Measurements from ENCODE around the gene MOCOS.

DNA sequence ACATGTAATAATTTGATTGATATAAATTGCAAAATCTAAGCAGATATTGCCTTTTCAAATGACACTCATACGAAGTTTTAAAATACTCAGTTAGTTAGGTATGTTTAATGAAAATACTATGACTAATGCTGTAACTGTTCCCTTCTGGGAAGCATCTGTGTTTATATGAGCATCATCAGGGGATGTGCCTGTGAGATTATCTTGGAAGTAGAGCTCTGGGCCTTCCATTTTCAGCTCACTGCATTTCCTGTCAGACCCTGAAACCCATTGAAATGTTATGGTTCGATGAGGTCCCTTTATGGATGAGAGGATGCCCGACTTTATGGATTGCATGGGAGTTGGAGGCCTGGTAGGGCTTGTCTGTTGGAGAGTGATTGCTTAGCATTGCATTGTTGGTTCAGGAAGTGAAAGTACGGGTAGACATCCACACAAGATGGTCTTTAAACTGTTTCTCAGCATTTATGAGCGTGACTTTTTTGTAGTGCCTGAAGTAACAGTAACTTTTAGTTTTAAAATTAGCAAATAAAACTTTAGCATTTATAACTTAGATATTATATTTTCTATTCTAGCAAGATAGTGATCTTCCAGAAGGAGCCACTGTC lies 28.9 kb upstream of the MOCOS start:
- TF ChIP-seq, protein P1, sequence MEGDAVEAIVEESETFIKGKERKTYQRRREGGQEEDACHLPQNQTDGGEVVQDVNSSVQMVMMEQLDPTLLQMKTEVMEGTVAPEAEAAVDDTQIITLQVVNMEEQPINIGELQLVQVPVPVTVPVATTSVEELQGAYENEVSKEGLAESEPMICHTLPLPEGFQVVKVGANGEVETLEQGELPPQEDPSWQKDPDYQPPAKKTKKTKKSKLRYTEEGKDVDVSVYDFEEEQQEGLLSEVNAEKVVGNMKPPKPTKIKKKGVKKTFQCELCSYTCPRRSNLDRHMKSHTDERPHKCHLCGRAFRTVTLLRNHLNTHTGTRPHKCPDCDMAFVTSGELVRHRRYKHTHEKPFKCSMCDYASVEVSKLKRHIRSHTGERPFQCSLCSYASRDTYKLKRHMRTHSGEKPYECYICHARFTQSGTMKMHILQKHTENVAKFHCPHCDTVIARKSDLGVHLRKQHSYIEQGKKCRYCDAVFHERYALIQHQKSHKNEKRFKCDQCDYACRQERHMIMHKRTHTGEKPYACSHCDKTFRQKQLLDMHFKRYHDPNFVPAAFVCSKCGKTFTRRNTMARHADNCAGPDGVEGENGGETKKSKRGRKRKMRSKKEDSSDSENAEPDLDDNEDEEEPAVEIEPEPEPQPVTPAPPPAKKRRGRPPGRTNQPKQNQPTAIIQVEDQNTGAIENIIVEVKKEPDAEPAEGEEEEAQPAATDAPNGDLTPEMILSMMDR (IDR thresholded peaks at IDR 0.05 in 4 of 5, conservative IDR thresholded peaks at IDR 0.05 in 1 of 5) = no peak
- no peak for TF ChIP-seq POLR2A (IDR thresholded peaks at IDR 0.05)
